Lower lobe of right lung (tissue), 2 donors: Measurements from ENCODE around the gene THSD4. TPM values are rescaled to one million over a fixed set of nuclear protein-coding genes. Genes with fewer than 3 reads are reported as not detected.

Experiments
- ATAC-seq, 2 donors: fragments of 200-7000 bp; cut with Tn5 transposase; one replicate each; pipeline ENCODE4 v1.9.1; 2020 to 2022; ENCODE audit warnings: mild to moderate bottlenecking in 2 of 2, moderate library complexity in 2 of 2
- DNase-seq: peaks from one replicate; pipeline ENCODE4 v3.0.0-alpha.2; 2020
- H3K27ac ChIP-seq: fragments of 200-600 bp; one replicate; pipeline ENCODE4 v1.8.0; 2022
- H3K27me3 ChIP-seq: fragments of 200-600 bp; one replicate; pipeline ENCODE4 v1.8.0; 2022; ENCODE audit warnings: low read depth
- H3K36me3 ChIP-seq: fragments of 200-600 bp; one replicate; pipeline ENCODE4 v1.8.0; 2022; ENCODE audit warnings: mild to moderate bottlenecking
- H3K4me1 ChIP-seq: fragments of 200-600 bp; one replicate; pipeline ENCODE4 v1.8.0; 2022
- H3K4me3 ChIP-seq: fragments of 200-600 bp; one replicate; pipeline ENCODE4 v1.8.0; 2022; ENCODE audit warnings: mild to moderate bottlenecking
- H3K9me3 ChIP-seq: fragments of 200-600 bp; one replicate; pipeline ENCODE4 v1.8.0; 2022
- intact Hi-C: fragments of 100-400 bp; cut with DNase I; formaldehyde crosslinking; loops from one replicate; pipeline ENCODE4 v1.11.0; 2022
- total RNA-seq: library from RNA; stranded (reverse); fragmentation: NEBNext Ultra II Directional; extraction: Animal tissue kit (Norgen Biotek cat#: 25700); gene quantifications from one replicate; pipeline ENCODE4 v1.2.1, GENCODE V29; 2021
- TF ChIP-seq, protein P1 (sequence below): fragments of 200-600 bp; IDR thresholded peaks from one replicate; pipeline ENCODE4 v1.8.0; 2022; ENCODE audit warnings: antibody characterized with exemption, mild to moderate bottlenecking
- donor health status: DM: no; HTN: yes; CAD: no; lungs with severe emphysema.

The THSD4 gene
- total RNA-seq, 1 donor from 2014 or later: 18.2 TPM

DNA sequence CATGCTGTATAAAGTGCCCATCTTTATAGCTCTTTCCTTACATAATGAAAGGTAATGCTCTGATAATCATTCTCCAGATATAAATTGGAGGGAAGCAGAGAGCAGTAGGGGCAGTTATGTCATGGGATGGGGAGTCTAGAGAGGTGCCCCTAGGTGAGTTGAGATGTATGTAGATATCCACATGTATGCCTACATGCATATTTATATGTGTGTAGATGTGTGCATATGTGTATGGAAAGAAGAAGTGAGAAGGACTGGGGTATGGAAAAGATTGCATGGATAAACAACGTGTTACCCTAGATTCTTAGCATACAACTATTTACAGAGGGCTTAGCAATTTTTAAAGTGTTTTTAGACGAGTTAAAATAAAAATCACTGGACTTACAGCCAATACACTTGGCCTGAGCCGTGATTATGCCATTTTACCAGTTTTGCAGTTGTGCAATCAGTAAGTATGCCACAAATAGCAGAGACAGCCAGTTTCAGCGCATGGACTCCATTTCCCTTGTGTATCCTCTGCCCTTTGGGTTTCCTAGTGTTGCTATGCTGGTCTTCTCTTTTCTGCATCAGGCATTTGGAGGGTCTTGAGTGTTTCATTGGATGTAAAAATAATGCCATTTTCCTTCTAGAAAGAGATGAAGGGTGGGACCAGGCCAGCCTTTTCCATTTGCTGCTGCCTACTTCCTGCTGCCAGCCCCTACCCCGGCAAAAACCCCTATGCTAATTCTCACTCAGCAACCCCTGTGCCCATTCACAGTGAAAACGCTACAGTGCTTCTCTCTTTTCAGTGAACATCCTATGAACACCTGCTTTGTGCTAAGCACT, 495.7 kb downstream of the THSD4 start:
- H3K27ac ChIP-seq: peak overlapping the region; percentile 7
- TF ChIP-seq, protein P1, sequence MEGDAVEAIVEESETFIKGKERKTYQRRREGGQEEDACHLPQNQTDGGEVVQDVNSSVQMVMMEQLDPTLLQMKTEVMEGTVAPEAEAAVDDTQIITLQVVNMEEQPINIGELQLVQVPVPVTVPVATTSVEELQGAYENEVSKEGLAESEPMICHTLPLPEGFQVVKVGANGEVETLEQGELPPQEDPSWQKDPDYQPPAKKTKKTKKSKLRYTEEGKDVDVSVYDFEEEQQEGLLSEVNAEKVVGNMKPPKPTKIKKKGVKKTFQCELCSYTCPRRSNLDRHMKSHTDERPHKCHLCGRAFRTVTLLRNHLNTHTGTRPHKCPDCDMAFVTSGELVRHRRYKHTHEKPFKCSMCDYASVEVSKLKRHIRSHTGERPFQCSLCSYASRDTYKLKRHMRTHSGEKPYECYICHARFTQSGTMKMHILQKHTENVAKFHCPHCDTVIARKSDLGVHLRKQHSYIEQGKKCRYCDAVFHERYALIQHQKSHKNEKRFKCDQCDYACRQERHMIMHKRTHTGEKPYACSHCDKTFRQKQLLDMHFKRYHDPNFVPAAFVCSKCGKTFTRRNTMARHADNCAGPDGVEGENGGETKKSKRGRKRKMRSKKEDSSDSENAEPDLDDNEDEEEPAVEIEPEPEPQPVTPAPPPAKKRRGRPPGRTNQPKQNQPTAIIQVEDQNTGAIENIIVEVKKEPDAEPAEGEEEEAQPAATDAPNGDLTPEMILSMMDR: no peak

DNA sequence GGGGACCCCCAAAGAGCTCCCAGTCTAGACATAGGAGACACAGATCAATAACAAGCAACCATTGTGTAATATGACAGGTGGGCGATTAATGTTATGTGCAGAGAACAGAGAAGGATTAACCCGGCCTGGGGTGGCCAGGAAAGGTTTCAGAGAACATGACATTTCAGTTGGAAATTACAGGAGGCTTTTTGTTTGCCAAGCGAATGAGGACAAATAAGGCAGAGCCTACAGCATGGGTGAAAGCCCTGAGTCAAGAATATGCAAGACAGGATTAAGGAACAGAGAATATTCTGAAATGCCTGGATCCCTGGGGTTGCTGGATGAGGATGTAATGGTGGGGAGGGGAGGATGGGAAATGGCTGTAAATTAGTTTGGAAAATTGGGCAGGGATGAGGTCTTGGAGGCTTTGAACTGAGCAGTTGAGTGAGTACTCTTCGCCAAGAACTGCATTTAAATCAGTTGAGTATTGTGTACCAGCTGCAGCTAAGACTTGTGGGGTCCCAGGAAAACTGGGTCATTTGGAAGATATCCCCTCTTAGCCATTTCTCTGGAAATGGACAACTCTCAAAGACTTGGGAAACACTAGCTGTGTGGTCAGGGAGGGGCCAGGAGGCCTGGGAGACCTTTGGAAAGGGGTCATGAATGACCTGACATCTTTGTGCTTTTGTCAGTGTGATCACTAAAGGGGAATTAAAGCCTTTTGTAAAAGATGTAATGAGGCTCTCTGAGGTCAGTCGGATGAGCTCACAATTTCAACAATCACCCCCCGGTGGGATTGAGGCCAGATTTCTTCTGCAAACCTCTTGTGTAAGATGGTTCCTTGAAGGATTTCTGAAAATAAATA, 496.5 kb downstream of the THSD4 start:
- TF ChIP-seq, protein P1: no peak
- no peak for DNase-seq
- Histone ChIP-seq H3K9me3 (no peaks in the 10 kb centered on the region), H3K27me3 (no peaks in the 10 kb centered on the region), H3K4me3 (no peak overlapping the region), H3K36me3 (no peaks in the 10 kb centered on the region), H3K27ac (peak overlapping the region; percentile 7), H3K4me1 (peaks cover 19% of the 10 kb centered on the region)
- intact Hi-C loops: no loop called here
- no peak for ATAC-seq

More for the DNA sequence above, 495.7 kb downstream of the THSD4 start:
- DNase-seq (no peak), ATAC-seq (peak in 1 of 2 donors; percentile 28)
- H3K9me3 ChIP-seq: no peaks in the 10 kb centered on the region
- H3K27me3 ChIP-seq: no peaks in the 10 kb centered on the region
- H3K4me1 ChIP-seq: peaks cover 19% of the 10 kb centered on the region
- no peak overlapping the region for H3K4me3 ChIP-seq
- no peaks in the 10 kb centered on the region for H3K36me3 ChIP-seq
- intact Hi-C loops: no loop called here

DNA sequence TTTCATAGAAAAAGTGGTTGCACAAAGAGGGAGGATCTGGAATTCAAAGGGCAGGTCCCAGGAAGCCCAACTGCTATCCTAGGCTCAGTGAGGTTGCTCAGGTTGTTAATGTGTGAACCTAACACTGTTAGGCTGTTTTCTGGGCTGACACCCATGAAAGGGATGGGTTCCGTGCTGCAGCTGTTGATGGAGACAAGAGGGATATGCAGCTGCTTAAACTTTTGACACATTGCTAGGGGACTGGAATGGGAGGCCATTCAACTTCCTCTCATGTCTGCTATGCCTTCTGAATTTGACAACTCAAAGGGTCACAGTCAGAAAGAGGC, 497.1 kb downstream of the THSD4 start:
- DNase-seq: no peak
- intact Hi-C loops: no loop called here
- no peak overlapping the region for H3K4me3 ChIP-seq
- H3K36me3 ChIP-seq: no peaks in the 10 kb centered on the region
- peaks cover 19% of the 10 kb centered on the region for H3K4me1 ChIP-seq
- TF ChIP-seq, protein P1: no peak
- no peak for ATAC-seq
- H3K27me3 ChIP-seq: no peaks in the 10 kb centered on the region
- no peak overlapping the region for H3K27ac ChIP-seq
- H3K9me3 ChIP-seq: no peaks in the 10 kb centered on the region

DNA sequence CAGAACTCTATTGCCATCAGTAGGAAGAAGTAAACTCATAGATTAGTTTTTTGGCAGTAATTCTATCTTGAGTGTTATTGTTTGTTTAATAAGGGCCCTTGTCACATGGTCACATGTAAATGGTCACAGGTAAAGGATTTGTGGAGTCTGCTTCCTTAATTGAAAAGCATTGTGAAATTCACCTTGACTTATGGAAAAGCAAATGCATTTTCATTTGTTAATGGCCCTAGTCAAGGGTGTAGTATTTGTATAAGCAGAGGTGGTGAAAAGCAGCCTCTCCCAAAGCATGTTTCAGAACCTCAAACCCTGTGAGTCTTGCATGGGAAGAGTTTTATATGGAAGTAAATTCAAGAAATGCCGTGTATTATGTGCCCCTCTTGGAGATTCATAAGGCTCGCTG, 497.6 kb downstream of the THSD4 start:
- Histone ChIP-seq H3K27me3 (no peaks in the 10 kb centered on the region), H3K4me1 (peaks cover 19% of the 10 kb centered on the region), H3K27ac (no peak overlapping the region), H3K4me3 (no peak overlapping the region), H3K9me3 (no peaks in the 10 kb centered on the region), H3K36me3 (no peaks in the 10 kb centered on the region)
- intact Hi-C loops: no loop called here
- DNase-seq (no peak), ATAC-seq (peak; percentile 52 to 55)
- TF ChIP-seq, protein P1: no peak

DNA sequence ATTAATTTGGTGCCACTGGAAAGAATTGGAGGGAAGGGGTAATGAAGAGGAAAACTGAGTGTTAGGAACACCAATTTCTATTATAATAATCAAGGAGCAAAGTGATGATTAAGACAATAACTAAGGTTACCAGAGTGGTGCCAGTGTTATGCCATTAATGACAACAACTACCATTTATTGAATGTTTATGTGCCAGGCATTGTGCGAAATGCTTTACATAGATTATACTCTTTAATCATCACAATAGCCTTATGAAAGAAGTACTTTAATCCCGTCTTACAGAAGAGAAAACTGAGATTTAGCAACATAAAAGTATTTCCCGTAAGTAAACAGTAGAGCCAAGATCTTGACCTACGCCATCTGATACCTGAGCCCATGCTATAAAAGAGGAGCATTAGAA, 507.8 kb downstream of the THSD4 start:
- DNase-seq: no peak
- H3K27ac ChIP-seq: no peak overlapping the region
- H3K27me3 ChIP-seq: no peaks in the 10 kb centered on the region
- no peak overlapping the region for H3K4me3 ChIP-seq
- intact Hi-C loops: no loop called here
- H3K9me3 ChIP-seq: no peaks in the 10 kb centered on the region
- H3K4me1 ChIP-seq: no peaks in the 10 kb centered on the region
- H3K36me3 ChIP-seq: no peaks in the 10 kb centered on the region
- TF ChIP-seq, protein P1: no peak
- ATAC-seq: no peak
